HCEC 1CT (cell line): Measurements from ENCODE around the gene CFAP57.
"Not testable (repeated sequence)": the region's sequence is repeated elsewhere in the genome, so short reads cannot be mapped to it uniquely, and the experiment has no call there.

Experiments used
- DNase-seq: peaks from one replicate; pipeline ENCODE4 v3.0.0-alpha.2; 2017

CFAP57 gene

DNA sequence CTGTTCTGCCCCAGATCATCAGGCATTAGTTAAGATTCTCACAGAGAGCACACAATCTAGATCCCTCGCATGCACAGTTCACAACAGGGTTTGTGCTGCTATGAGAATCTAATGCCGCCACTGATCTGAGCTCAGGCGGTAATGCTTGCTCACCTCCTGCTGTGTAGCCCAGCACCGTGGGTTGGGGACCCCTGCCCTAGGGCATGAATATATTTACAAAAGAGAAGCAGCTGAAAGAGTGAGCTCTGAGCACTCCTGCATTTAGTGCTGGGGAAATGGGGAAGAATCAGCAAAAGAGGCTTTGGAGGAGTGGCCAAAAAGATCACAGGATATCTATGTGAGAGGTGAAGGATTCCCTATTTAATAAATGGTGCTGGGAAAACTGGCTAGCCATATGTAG is 5.6 kb downstream of the CFAP57 start:
- no peak for DNase-seq

DNA sequence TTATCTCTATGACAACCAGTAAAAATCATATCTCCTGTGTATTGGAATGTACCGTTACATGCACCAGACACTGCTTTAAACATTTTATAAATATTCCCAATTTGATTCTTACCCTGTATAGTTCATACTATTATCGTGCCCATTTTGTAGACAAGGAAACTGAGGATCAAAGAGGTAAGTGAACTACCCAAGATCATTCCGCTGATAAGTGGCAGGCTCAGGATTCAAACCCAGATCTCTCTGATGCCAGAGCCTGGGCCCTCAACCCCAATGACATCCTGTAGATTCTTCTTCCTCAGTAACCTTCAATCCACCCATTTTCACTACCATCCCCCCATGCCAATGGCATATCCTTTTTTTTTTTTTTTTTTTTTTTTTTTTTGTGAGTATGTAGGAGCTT is 12.3 kb downstream of the CFAP57 start:
- no peak for DNase-seq

- DNase-seq, result no peak
Observed at GRCh38 chr1:43184995-43185394, 12.9 kb downstream of the CFAP57 start.

DNA sequence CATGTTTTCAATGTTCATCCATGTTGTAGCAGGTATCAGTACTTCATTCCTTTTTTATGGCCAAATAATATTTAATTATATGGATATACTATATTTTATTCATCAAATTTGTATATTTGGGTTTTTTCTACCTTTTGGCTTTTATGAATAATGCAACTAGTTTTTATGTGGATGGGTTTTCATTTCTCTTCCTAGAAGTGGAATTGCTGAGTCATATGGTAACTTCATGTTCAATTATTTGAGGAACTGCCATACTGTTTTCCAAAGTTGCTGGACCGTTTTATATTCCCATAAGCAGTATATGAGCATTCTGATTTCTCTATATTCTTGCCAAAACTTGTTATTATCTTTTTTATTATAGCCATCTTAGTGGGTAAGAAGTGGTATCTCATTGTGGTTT is 16.0 kb downstream of the CFAP57 start:
- DNase-seq, result no peak

- DNase-seq, result no peak
Observed at GRCh38 chr1:43194509-43194908, 22.4 kb downstream of the CFAP57 start.

GRCh38 chr1:43197343-43198127 is 25.4 kb downstream of the CFAP57 start:
- no peak for DNase-seq

- no peak for DNase-seq
Observed at GRCh38 chr1:43199093-43199726, 27.1 kb downstream of the CFAP57 start.

- no peak for DNase-seq
Observed at GRCh38 chr1:43203859-43204258, 31.7 kb downstream of the CFAP57 start.

DNA sequence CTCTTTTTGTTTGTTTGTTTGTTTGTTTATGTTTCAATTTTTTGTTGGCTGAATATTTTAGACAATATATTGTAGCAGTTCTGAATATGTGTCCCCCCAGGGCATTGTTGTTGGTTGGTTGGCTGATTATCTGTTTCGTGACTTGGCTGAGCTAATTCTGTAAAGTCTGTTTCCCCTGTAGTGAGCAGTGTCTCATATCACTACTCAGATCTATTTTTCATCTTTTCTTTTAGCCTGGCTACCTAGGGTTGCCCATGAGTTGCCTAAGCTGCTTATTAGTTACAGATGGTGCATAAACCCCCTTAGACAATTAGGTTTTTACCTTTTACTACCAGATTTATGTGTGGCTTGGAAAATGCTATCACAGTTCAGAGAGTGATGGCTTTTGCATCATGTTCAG is 32.3 kb downstream of the CFAP57 start:
- no peak for DNase-seq

DNA sequence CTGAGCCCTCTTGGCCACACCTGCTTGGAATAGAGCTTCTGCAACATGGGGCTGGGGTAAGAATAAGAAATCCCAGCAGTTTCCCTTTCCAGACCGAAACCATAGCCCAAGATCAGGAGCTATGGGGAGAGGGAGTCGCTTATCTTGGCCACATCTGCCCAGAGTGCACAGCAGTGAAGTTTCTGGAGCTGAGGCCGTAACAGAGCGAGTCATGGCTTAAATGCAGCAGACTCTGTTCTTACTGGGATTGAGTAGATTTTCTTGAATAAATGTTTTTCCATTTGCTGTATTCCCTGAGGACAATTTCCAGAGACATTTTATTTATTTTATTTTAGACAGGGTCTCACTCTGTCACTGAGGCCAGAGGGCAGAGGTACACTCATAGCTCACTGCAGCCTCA is 33.5 kb downstream of the CFAP57 start:
- peak; percentile 12 for DNase-seq

DNA sequence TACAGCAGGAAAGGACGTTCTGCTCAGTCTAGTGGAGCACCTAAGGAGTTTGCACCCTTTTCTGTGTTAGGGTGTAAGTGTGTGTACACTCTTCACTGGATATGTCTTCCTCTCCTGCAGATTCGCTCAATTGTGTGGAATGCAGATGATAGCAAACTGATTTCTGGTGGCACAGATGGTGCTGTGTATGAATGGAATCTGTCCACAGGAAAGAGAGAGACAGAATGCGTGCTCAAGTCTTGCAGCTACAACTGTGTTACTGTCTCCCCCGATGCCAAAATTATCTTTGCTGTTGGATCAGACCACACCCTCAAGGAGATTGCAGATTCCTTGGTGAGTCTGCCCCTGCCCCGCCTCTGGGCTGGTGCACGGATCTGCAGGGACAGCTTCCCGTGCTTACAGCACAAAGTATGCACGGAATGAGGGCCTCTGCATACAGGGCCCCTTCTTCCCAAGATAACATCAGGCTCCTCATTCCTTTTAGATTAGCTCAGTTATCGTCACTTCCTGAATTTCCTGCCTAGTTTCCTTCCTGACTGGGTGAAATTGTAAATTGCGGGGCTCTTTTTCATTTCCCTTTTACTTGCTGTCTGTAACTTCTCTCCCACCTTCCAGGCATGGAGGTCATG is 34.6 kb downstream of the CFAP57 start:
- DNase-seq, result peak; percentile 99

DNA sequence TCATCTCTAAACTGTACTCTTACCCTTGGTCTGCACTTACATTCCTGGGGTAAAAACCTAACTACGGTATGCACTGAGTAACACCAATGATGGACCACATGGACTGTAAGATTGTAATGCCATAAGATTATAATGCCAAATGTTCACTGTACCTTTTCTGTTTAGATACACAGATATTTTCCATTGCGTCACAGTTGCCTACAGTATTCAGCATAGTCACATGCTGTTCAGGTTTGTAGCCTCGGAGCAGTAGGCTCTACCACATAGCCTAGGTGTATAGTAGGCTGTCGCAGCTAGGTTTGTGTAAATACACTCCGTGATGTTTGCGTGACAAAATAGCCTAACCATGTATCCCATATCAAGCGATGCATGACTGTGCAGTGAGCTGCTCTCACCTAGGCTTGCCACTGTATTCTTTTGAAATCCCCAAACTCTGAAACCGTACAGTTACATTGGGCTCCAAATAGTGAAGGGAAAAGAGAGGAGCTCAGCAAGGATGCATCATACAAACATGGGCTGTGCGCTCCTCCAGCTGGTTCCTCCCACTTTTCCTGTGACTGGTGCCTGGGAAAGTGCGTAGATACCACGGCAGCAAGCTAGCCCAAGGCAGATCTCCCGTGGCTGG is 35.2 kb downstream of the CFAP57 start:
- DNase-seq, result peak; percentile 62

DNA sequence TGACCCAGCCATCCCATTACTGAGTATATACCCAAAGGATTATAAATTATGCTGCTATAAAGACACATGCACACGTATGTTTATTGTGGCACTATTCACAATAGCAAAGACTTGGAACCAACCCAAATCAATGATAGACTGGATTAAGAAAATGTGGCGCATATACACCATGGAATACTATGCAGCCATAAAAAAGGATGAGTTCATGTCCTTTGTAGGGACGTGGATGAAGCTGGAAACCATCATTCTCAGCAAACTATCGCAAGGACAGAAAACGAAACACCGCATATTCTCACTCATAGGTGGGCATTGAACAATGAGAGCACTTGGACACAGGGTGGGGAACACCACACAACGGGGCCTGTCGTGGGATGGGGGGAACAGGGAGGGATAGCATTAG is 36.1 kb downstream of the CFAP57 start:
- not testable (repeated sequence) for DNase-seq

GRCh38 chr1:43214501-43215444 is 42.6 kb downstream of the CFAP57 start:
- no peak for DNase-seq

DNA sequence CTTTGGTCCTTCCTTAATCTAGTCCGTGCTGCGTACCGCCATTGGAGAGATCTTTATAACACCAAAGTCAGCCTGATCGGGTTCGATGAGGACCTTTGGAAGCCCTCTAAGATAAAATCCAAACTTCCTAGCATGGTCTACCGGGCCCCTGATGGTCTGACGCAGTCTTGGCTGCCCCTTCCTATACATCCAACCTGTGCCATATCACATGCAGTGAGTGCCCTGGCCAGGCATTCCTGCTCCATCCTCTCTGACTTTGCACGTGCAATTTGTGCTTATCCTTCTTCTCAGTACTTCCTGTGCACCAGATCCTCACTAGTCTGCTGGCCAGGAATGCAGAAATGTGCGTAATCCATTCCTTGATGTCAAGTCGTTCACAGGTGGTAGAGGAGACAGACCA is 45.6 kb downstream of the CFAP57 start:
- DNase-seq, result no peak

GRCh38 chr1:43220905-43221778 is 49.0 kb downstream of the CFAP57 start:
- DNase-seq, result no peak

DNA sequence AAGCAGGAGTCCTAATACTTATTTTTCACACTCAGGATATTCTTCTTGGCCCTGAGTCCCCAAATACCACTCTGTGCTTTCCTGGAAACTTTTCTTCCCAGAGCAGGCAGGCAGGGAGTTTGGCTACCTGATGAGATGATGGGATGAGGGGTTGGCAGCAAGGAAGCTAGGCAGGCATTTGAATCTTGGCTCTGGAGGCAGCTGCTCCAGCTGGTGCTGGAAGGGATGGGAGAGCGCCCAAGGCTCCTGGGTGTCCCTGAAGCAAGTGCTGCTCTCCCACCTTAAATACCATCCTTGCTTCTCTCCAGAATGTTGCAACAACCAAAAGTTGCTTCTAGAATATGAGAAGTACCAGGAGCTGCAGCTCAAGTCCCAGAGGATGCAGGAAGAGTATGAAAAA is 49.7 kb downstream of the CFAP57 start:
- no peak for DNase-seq

DNA sequence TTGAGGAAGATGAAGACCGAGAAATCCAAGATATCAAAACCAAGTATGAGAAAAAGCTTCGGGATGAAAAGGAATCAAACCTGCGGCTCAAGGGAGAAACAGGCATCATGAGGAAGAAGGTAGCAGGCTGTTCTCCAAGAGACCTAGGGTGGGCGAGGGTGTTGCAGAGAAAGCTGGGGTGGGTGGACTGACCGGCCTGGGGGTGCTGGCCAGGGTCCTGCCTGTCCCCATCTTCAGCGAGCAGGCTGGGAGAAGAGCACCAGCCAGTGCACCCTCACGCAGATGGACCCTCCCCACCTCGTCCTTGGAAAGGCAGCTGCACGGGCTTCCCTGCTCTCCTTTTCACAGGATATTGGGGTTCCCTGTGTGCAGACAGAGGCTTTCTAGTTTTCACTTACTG is 50.7 kb downstream of the CFAP57 start:
- DNase-seq, result no peak

DNA sequence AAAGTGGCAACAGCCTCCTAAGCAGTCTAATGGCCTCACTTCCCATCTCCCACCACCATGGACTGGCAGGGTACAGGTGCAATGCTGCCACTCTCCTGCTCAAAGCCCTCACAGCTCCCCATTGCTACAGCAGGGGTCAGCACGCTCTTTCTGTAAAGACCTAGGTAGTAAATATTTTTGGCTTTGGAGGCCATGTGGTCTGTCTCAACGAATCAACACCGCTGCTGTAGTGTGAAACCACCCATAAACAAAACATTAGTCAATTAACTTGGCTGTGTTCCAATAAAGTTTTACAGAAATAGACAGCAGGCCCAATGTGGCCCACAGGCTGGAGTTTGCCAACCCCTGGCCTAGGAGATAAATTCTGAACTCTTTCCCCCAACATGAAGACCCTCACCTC is 53.0 kb downstream of the CFAP57 start:
- peak; percentile 44 for DNase-seq

DNA sequence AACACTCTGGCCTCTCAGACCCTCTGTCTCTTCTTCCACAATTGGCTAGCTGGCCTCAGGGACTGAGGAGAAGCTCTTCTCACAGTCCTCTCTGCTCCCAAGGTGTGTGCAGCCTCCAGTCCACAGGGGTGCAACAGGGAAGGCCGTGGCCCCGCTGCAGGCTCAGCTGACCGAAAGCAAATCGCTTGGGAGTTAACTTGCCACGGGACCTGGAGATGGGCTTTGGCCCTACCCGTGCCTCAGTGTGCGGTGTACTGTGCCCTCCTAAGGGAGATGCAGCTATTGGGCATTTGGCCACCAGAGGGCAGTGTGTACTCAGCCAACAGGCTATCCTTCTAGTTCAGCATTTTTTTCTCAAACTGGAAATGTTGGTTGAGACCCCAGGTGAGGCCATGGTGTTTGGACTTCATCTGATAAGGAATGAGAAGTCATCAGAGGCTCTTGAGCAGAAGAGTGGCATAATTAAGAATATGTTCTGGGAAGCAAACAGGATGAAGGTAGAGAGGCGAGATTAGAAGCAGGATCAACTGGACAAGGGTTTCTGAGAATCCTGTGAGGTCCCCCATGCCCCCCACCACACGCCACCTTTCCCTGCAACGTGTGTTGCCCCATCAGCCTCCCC is 55.1 kb downstream of the CFAP57 start:
- peak; percentile 58 for DNase-seq
